ENCODE data around the gene HERC5. TPM values are rescaled to one million over a fixed set of nuclear protein-coding genes. Genes with fewer than 3 reads are reported as not detected.

HERC5 gene
- total RNA-seq, 1 experiment from 2014 or later, result 7.2 TPM

- no peaks in the 10 kb centered on the region for H3K79me2 ChIP-seq (ENCODE audit: insufficient read depth, low read length)
- H4K20me1 ChIP-seq (ENCODE audit: insufficient read depth), result no peaks in the 10 kb centered on the region
- RAD21 ChIA-PET (ENCODE audit: low non-redundant PET in 1 of 2, low total read pairs in 2 of 2, uncharacterized antibody in 2 of 2, unreplicated experiment in 2 of 2), result no interaction called here
- no peak overlapping the region for H3K27ac ChIP-seq (ENCODE audit: low read depth, low read length)
- DNase-seq (ENCODE audit: low read depth, low spot score), result no peak
- no peak overlapping the region for H3K4me3 ChIP-seq (replicated peaks in 1 of 2; ENCODE audit: low read depth in 1 of 2, low read length in 2 of 2)
- no peak overlapping the region for H2AFZ ChIP-seq (ENCODE audit: low read depth, low read length, poor library complexity, severe bottlenecking)
- no peak for ATAC-seq
- no peak overlapping the region for H3K4me2 ChIP-seq (ENCODE audit: low read length)
- no peaks in the 10 kb centered on the region for H3K36me3 ChIP-seq (ENCODE audit: control insufficient read depth in 1 of 2, insufficient read depth in 2 of 2, low read length in 2 of 2)
- intact Hi-C loops (cut with micrococcal nuclease), result loop anchor here (2.0 kb wide), 1 partner anchor 31 kb away; no protein-coding TSS in a partner anchor
- no peaks in the 10 kb centered on the region for H3K4me1 ChIP-seq (ENCODE audit: control insufficient read depth in 1 of 2, insufficient read depth in 2 of 2, low read length in 2 of 2)
- H3K27me3 ChIP-seq (ENCODE audit: insufficient read depth, low read length), result no peaks in the 10 kb centered on the region
- CTCF ChIA-PET, result no interaction called here
- H3K9me2 ChIP-seq (ENCODE audit: insufficient read depth), result no peaks in the 10 kb centered on the region
- no peak overlapping the region for H3K9ac ChIP-seq (ENCODE audit: low read length)
- TF ChIP-seq POLR2AphosphoS5 (IDR thresholded peaks at IDR 0.05; ENCODE audit: low read depth, low read length), result no peak
- TF ChIP-seq SRF (IDR thresholded peaks at IDR 0.05; ENCODE audit: low read depth), result no peak
- no peak for TF ChIP-seq CTCF (IDR thresholded peaks at IDR 0.05 in 2 of 3, conservative IDR thresholded peaks at IDR 0.05 in 1 of 3; ENCODE audit: borderline replicate concordance in 1 of 3, insufficient read depth in 1 of 3, low read depth in 2 of 3, low read length in 2 of 3)
- no peak for TF ChIP-seq REST (IDR thresholded peaks at IDR 0.05; ENCODE audit: low read depth)
- TF ChIP-seq ELF1 (IDR thresholded peaks at IDR 0.05; ENCODE audit: borderline replicate concordance, low read depth), result no peak
- no peak for TF ChIP-seq SP1 (IDR thresholded peaks at IDR 0.05; ENCODE audit: low read depth)
- TF ChIP-seq ATF3 (IDR thresholded peaks at IDR 0.05), result no peak
- TF ChIP-seq CBX3 (IDR thresholded peaks at IDR 0.05; ENCODE audit: low read depth), result no peak
- TF ChIP-seq TCF7L2 (IDR thresholded peaks at IDR 0.05; ENCODE audit: borderline replicate concordance, extremely low read depth, insufficient read depth, insufficient read length), result no peak
- no peak for TF ChIP-seq ZFX (IDR thresholded peaks at IDR 0.05)
- no peak for TF ChIP-seq RAD21 (IDR thresholded peaks at IDR 0.05; ENCODE audit: low read depth)
- TF ChIP-seq CEBPB (IDR thresholded peaks at IDR 0.05; ENCODE audit: low read depth), result no peak
- no peak for TF ChIP-seq ZBTB33 (IDR thresholded peaks at IDR 0.05; ENCODE audit: extremely low read depth, insufficient replicate concordance, low read length)
- BruUV-seq (replicated peaks), result no TSS peak
- POLR2A ChIA-PET, result no interaction called here
- no peaks in the 10 kb centered on the region for H3K9me3 ChIP-seq (ENCODE audit: control insufficient read depth in 1 of 2, insufficient read depth in 1 of 2, low read depth in 1 of 2, low read length in 2 of 2)
Measured at GRCh38 chr4:88415982-88416381, 40.9 kb upstream of the HERC5 start.
